ENCODE data around the gene ATXN7L3. TPM values are rescaled to one million over a fixed set of nuclear protein-coding genes. Genes with fewer than 3 reads are reported as not detected.

ATXN7L3 gene
- total RNA-seq, 2 donors from 2014 or later: 46.5 to 55.8 TPM

DNA sequence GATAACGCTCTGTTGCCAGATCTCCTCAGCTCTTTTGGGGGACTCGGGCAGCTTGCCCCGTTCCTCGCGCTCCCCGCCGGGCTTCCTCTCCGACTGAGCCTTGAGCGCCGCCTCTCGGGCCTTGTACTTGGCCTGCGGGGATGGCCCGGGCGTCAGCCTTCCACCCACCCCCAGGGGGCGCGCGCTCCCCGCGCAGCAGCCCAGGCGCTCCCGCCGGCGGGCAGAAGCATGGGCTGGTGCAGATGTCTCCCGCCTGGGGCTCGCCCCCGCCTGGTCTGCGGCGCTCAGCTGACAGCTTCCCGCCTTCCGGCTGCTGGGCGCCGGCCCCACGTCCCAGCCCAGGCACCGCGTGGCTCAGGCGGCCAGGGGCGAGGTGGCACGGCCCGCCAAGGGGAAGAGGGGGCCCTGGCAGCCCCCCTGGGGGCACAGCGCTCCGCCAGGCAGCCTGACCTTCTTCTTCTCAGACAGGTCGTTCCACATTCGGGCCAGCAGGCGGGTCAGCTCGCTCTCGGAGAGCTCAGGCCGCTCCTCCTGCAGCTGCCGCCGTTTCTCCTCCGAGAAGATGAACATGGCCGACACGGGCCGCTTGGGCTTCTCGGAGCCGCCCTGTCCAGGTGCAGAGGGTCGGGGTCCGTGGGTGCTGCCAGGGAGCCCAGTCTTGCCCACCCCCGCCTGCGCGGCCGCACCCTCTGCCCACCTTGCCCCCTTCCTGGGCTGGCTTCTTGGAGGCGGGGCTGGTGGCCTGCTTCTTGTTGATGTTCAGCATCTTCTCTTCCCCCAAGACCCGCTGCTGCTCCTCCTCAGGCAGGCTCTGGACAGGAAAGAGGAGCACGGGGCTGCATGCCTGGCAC lies 10.9 kb upstream of the ATXN7L3 start:
- no peak for ATAC-seq (ENCODE audit: insufficient number of reproducible peaks, low FRiP score, low read depth)
- peak; percentile 98 for TF ChIP-seq CTCF (IDR thresholded peaks at IDR 0.05)
- Histone ChIP-seq H3K4me3 (peak overlapping the region; percentile 16), H3K4me1 (ENCODE audit: control insufficient read depth in 1 of 2, low read depth in 2 of 2) (peaks cover 4 to 11% of the 10 kb centered on the region in 2 donors), H3K27ac (no peak overlapping the region), H3K36me3 (peaks cover 56% of the 10 kb centered on the region), H3K27me3 (replicated peaks; ENCODE audit: insufficient read depth) (no peaks in the 10 kb centered on the region), H3K9me3 (no peaks in the 10 kb centered on the region)
- DNase-seq (ENCODE audit: low spot score): peak; percentile 61

DNA sequence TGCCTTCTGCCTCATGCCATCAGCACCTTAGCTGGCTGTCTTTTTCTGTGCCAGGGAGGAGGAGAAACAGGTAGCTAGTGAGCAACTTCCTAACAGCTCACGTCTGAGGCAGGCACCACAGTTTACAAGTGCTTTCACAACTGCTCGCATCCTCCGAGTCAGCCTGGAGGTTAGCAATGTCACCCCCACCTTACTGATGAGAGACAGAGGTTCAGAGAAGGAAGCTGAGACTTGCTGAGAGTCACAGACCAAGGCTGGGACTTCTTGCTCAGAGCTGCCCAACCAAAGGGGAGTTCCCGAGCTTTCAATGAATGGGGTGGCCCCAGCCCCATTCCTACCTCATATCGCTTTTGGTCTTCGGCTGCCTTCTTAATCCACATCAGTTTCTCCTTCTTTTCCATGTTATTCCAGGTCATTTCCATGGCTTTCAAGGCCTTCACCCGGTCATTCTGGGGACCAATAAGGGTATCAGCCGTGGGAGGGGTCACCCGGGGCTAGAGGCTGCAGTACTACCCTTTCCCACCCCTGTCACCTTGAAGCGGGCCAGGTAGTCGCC lies 10.2 kb upstream of the ATXN7L3 start:
- Histone ChIP-seq H3K4me3 (no peak overlapping the region), H3K36me3 (peaks cover 49% of the 10 kb centered on the region), H3K27me3 (replicated peaks; ENCODE audit: insufficient read depth) (no peaks in the 10 kb centered on the region), H3K27ac (no peak overlapping the region), H3K9me3 (no peaks in the 10 kb centered on the region), H3K4me1 (ENCODE audit: control insufficient read depth in 1 of 2, low read depth in 2 of 2) (peaks cover 4 to 11% of the 10 kb centered on the region in 2 donors)
- TF ChIP-seq CTCF (IDR thresholded peaks at IDR 0.05): no peak
- DNase-seq (ENCODE audit: low spot score) (no peak), ATAC-seq (ENCODE audit: insufficient number of reproducible peaks, low FRiP score, low read depth) (no peak)

- TF ChIP-seq CTCF (IDR thresholded peaks at IDR 0.05): no peak
- Histone ChIP-seq H3K27me3 (replicated peaks; ENCODE audit: insufficient read depth) (no peaks in the 10 kb centered on the region), H3K4me1 (ENCODE audit: control insufficient read depth in 1 of 2, low read depth in 2 of 2) (peaks cover 4 to 11% of the 10 kb centered on the region in 2 donors), H3K27ac (no peak overlapping the region), H3K4me3 (no peak overlapping the region), H3K9me3 (no peaks in the 10 kb centered on the region), H3K36me3 (peaks cover 38% of the 10 kb centered on the region)
- ATAC-seq (ENCODE audit: insufficient number of reproducible peaks, low FRiP score, low read depth): no peak
- DNase-seq (ENCODE audit: low spot score): no peak
Observed at GRCh38 chr17:44207743-44208142, 8.1 kb upstream of the ATXN7L3 start.

GRCh38 chr17:44207319-44207718 lies 7.6 kb upstream of the ATXN7L3 start:
- Histone ChIP-seq H3K27me3 (replicated peaks; ENCODE audit: insufficient read depth) (no peaks in the 10 kb centered on the region), H3K4me3 (no peak overlapping the region), H3K36me3 (peaks cover 38% of the 10 kb centered on the region), H3K9me3 (no peaks in the 10 kb centered on the region), H3K4me1 (ENCODE audit: control insufficient read depth in 1 of 2, low read depth in 2 of 2) (peaks cover 4 to 11% of the 10 kb centered on the region in 2 donors), H3K27ac (no peak overlapping the region)
- no peak for DNase-seq (ENCODE audit: low spot score)
- ATAC-seq (ENCODE audit: insufficient number of reproducible peaks, low FRiP score, low read depth): no peak
- TF ChIP-seq CTCF (IDR thresholded peaks at IDR 0.05): no peak

GRCh38 chr17:44206825-44207155 lies 7.1 kb upstream of the ATXN7L3 start:
- Histone ChIP-seq H3K4me3 (no peak overlapping the region), H3K9me3 (no peaks in the 10 kb centered on the region), H3K27ac (no peak overlapping the region), H3K4me1 (ENCODE audit: control insufficient read depth in 1 of 2, low read depth in 2 of 2) (peaks cover 4 to 11% of the 10 kb centered on the region in 2 donors), H3K36me3 (peaks cover 38% of the 10 kb centered on the region), H3K27me3 (replicated peaks; ENCODE audit: insufficient read depth) (no peaks in the 10 kb centered on the region)
- no peak for ATAC-seq (ENCODE audit: insufficient number of reproducible peaks, low FRiP score, low read depth)
- TF ChIP-seq CTCF (IDR thresholded peaks at IDR 0.05): no peak
- no peak for DNase-seq (ENCODE audit: low spot score)
